Dermis microvascular lymphatic vessel endothelial cell (primary cell): ENCODE data around the gene PGM5. TPM values are rescaled to one million over a fixed set of nuclear protein-coding genes. Genes with fewer than 3 reads are reported as not detected.
A peak's percentile ranks its signal among the peaks of the same experiment; 100 is the strongest.

ENCODE experiments used
- DNase-seq, 2 donors: peaks; one replicate each; pipeline versions ENCODE4 v3.0.0 to v3.0.0-alpha.2; 2010; ENCODE audit warnings: low read depth in 2 of 2
- total RNA-seq: library from RNA; depleted of rRNA; stranded (reverse); fragments of >200 nt; gene quantifications from 2 replicates; pipeline ENCODE4 v1.2.1, GENCODE V29; 2014

The PGM5 gene
- total RNA-seq, 1 donor from 2014 or later = 48.9 TPM

GRCh38 chr9:68433531-68434110, 77.2 kb downstream of the PGM5 start:
- DNase-seq = no peak

DNA sequence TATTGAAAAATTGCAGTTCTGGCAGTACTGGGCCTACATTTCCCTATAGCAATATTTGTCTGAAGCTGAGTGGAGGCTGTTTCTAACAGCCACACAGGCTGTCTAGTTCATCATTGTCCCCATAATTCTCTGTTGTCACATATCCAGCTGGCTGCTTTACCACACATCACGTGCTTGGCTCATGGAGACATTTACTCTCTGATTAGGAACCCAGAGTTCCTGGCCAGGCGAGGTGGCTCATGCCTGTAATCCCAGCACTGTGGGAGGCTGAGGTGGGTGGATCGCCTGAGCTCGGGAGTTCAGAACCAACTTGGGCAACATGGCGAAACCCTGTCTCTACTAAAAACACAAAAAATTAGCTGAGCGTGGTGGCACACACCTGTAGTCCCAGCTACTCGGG, 81.4 kb downstream of the PGM5 start:
- DNase-seq = peak in 1 of 2 donors; percentile 66

DNA sequence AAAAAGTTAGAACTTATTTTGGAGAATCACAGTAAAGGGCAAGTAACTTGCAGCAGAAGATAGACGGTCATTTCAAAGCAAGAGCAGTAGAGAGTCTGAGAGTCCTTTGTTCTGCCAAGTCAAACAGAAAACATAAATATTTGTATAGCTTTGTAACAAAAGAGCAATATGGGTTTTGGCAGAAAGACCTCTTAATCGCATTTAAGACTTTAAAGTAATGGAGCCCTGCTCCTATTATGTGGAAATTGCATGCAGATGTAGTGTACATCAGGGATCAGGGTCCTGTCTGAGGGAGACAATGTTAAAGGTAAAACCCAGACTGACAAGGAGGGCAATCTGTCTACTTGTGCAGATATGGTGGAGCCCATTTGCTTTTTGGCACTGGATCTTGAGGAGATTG, 87.2 kb downstream of the PGM5 start:
- DNase-seq = no peak

- no peak for DNase-seq
Observed at GRCh38 chr9:68446836-68447235, 90.4 kb downstream of the PGM5 start.

- DNase-seq = no peak
Observed at GRCh38 chr9:68447611-68448010, 91.2 kb downstream of the PGM5 start.

GRCh38 chr9:68454579-68455334, 98.3 kb downstream of the PGM5 start:
- DNase-seq = peak in 1 of 2 donors; percentile 36

DNA sequence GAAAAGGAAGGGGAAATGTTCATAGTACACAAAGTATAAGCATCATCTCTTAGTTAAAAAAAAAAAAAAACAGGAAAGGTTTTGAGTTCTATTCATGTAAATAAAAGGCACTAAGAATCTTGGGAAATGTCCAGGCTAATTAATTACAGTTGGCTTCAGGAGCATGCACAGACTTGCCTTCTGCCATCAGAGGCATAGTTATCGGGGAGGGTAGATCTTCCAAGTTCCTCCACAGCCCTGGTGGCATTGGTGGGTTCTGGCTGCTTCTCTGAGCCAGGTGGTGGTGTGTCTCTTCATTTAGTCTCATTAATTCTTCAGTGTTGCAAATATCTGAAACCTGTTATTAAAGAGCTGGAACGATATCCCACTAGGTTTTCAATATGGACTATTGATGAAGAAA, 99.0 kb downstream of the PGM5 start:
- no peak for DNase-seq

DNA sequence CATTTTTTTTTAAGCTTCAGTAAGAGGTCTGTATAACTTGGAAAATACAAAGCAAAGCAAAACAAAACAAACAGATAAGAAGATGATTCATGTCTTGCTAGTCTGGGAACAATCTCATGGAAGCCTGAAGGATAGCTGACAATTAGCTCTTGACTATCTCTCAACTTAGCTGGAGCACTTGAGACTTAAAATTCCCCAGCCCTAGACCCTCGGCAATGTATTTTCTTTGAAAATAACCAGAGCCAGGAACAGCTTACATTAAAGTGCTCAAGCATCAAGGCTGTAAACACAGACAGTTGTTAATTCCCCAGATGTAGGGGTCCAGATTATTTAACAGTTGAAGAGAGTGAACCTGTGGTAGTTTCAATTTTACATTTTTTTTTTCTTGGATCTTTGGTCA, 101.4 kb downstream of the PGM5 start:
- DNase-seq = no peak

GRCh38 chr9:68458918-68459317, 102.5 kb downstream of the PGM5 start:
- no peak for DNase-seq

- peak; percentile 39 to 96 for DNase-seq
Observed at GRCh38 chr9:68462105-68462775, 105.8 kb downstream of the PGM5 start.

DNA sequence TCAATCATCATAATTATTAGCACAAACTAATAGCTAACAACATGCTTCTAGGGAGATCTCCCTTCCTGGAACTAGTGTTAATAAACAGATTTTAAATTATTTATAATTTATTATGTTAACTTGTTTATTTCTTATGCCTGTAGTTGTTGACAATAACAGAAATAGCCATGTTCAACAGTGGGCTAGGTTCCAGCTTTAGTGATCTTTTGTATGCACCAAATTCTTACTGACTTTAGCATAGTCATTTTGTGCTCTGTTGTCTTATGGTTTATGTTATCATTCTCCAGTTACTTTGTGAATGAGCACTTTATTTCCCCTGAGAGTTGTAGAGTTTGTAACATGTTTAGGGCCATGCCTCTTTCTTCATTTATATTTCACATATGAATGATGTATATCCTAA, 113.7 kb downstream of the PGM5 start:
- no peak for DNase-seq

DNA sequence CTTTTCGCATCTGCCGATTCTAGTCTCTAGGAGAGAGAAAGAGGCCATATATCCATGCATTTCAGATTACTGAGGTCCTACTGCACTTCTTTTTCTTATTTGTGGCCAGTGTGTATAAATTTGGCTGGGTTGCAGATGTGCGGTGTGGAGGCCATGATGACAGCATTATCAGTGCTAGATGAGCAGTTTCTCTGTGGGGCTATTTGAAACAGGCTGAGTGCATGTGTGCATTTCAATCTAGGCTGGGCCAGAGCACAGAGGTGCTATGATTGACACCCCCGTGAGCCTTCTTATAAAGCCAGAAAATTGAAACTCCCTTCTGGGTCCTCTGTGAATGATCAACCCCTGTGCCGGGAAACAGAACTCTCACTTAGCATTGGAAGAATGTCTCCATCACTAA, 114.2 kb downstream of the PGM5 start:
- no peak for DNase-seq

DNA sequence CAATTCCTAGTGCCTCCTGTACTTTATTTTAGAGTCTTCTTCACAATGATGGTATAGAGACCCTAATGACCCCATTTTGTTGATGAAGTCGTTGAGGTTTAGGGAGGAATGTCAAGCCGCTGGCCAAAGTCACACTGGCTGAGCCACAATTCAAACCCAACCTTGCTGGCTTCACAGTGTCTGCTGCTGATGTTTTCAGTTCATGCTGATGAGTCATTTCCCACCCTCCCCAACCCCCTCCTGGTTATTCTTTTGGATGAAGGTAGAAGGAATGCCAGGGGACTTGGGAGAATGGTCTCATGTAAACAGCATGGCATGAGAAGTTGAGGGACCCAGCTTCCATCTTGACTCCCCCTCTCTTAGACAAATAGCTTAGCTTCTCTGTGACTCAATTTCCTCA, 115.7 kb downstream of the PGM5 start:
- no peak for DNase-seq

GRCh38 chr9:68473790-68474189, 117.4 kb downstream of the PGM5 start:
- no peak for DNase-seq

- DNase-seq = no peak
Observed at GRCh38 chr9:68476422-68476821, 120.0 kb downstream of the PGM5 start.

DNA sequence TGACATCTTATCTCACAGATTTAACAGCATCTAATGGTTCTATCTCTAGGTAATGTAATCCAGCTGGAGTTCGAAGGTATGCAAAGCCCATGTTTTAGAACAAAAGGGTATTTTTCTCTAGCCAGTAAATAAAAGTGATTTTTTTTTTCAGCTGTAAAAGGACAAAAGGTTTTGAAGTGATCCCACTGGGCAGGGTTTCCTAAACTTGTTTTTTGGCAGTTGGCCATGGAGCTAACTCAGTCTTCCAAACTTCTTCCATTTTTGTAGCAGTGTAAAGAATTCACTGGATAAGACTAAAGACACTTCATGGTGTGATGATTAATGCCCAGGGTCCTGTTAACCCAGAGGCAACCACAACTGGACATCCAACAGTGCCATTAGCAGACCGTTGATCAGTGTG, 120.4 kb downstream of the PGM5 start:
- no peak for DNase-seq

GRCh38 chr9:68480807-68481206, 124.4 kb downstream of the PGM5 start:
- no peak for DNase-seq

- peak in 1 of 2 donors; percentile 2 for DNase-seq
Observed at GRCh38 chr9:68482548-68482947, 126.1 kb downstream of the PGM5 start.

GRCh38 chr9:68488126-68488525, 131.7 kb downstream of the PGM5 start:
- DNase-seq = no peak

DNA sequence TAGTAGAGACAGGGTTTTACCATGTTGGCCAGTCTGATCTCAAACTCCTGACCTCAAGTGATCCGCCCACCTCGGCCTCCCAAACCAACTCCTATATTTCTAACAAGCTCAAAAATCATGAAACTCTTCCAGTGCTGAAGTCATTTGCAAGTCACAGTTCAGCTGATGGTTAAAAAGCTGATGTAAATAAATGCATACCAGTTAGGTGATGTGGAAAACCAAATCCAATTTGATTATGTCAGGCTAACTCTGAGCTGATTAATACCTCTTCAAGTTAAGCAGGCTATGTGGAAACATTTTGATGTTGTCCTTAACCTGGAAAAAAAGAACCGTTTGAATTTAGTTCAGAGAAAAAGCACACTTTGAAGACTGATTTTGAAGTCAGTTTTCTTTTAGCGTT, 133.2 kb downstream of the PGM5 start:
- DNase-seq = no peak

DNA sequence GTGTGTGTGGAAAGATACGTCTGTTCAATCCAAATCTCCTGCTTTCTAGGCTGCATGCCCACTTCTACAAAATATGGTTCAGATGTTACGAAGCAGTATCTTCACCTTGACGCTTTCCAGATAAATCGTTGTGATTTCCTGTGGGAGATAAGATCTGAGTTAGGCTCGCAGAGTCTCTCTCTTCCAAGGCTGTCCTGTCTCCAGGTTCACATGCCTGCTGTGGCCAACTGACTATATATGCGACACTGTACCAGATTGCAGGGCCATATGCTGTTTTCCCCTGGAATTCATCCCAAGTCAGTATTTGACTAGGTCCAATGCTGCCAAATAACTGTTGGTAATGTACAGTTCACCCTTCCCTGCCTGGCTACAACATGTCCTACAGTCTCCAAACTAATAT, 136.4 kb downstream of the PGM5 start:
- no peak for DNase-seq

- no peak for DNase-seq
Observed at GRCh38 chr9:68493541-68493940, 137.1 kb downstream of the PGM5 start.
